HG03558 (cell line): ENCODE measurements around the gene DIP2B.
"Not testable (repeated sequence)": the region's sequence is repeated elsewhere in the genome, so short reads cannot be mapped to it uniquely, and the experiment has no call there.

Experiments used
- ATAC-seq: cut with Tn5 transposase; IDR thresholded peaks from one replicate; pipeline ENCODE4 v1.9.1; 2021; ENCODE audit warnings: moderate number of reproducible peaks; ENCODE audit not compliant: unreplicated experiment; ENCODE audit errors: extremely low read depth

DIP2B gene

GRCh38 chr12:50749459-50749882 lies 244.7 kb downstream of the DIP2B start:
- ATAC-seq, result no peak

- ATAC-seq, result no peak
Measured at GRCh38 chr12:50750366-50750765, 245.6 kb downstream of the DIP2B start.

DNA sequence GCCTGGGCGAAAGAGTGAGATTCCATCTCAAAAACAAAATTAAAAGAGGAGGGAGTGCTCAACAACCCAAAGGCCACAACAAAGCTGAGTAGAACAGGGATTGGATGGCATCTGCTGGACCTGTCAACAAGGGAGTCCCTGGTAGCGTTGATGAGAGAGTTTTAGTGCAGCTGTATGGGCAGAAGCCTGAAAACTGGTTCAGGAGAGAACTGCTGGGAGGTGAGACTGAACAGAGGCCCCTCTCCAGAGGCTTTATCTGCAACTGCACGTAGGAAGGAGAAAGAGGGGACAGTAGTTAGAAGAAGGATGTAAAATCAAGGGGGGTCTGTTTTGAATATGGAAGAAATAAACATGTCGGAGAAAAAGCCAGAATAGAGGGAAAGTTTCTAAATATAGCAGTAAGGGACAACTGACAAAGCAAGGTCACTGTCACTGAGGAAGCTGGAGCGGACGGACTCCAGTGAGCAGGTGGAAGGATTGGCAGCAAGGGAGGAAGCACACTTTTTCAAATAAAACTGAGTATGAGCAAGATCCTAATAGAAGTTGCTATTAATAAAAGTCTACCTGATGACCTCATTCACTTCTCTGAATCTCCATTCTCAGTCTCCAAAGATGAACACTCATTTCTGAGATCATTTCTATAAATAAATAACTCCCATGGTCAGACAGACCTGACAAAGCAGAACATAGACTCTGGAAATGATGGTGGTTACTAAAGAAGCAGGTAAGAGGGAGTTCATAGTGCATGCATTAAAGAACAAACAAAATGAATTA lies 247.3 kb downstream of the DIP2B start:
- no peak for ATAC-seq

DNA sequence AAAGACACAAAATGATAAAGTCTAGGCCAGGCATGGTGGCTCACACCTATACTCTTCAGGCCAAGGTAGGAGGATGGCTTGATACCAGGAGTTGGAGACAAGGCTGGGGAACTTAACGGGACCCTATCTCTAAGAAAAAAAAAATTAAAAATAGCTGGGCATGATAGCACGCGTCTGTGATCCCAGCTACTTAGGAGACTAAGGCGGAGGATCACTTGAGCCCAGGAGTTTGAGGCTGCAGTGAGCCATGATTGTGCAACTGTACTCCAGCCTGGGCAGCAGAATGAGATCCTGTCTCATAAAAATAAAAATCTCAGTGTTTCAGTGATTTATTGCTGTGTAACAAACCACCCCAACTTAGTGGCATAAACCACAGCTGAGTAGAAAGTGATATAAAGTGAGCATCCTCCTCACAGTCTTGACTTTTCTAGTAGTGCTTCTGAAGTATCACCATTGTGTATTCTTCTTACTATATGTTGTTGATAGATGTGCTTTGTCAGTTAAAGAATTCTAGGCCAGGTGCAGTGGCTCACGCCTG lies 248.5 kb downstream of the DIP2B start:
- ATAC-seq, result no peak

GRCh38 chr12:50763639-50764285 lies 259.0 kb downstream of the DIP2B start, which contains the start of gene ATF1:
Gene ATF1, plus strand, starts transcription at chr12:50764101. Its CDS starts 16,045 bp downstream, at chr12:50780146.
- ATAC-seq, result peak; percentile 66

GRCh38 chr12:50764286-50765094 lies 259.7 kb downstream of the DIP2B start:
- ATAC-seq, result no peak

- no peak for ATAC-seq
Measured at GRCh38 chr12:50765095-50765911, 260.5 kb downstream of the DIP2B start.

GRCh38 chr12:50768391-50768790 lies 263.6 kb downstream of the DIP2B start:
- ATAC-seq, result no peak

GRCh38 chr12:50768813-50769212 lies 264.0 kb downstream of the DIP2B start:
- ATAC-seq, result not testable (repeated sequence)

- no peak for ATAC-seq
Measured at GRCh38 chr12:50771409-50771808, 266.6 kb downstream of the DIP2B start.

DNA sequence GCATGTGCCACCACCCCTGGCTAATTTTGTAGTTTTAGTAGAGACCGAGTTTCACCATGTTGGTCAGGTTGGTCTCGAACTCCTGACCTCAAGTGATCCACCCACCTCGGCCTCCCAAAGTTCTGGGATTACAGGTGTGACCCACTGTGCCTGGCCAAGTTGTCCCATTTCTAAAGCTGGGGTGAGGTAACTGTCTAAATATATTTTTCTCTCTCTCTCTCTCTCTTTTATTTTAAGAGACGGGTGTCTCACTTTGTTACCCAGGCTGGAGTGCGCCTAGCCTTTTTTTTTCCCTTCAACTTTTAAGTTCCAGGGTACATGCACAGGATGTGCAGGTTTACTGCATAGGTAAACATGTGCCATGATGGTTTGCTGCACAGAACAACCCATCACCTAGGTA lies 267.7 kb downstream of the DIP2B start:
- no peak for ATAC-seq

DNA sequence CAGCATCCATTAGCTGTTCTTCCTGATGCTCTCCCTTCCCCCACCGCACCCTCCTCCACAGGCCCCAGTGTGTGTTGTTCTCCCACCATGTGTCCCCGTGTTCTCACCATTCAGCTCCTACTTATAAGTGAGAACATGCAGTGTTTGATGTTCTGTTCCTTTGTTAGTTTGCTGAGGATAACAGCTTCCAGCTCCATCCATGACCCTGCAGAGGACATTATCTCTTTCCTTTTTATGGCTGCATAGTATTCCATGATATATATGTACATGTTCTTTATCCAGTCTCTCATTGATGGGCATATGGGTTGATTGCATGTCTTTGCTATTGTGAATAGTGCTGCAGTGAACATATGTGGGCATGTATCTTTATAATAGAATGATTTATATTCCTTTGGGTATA lies 268.1 kb downstream of the DIP2B start:
- no peak for ATAC-seq

DNA sequence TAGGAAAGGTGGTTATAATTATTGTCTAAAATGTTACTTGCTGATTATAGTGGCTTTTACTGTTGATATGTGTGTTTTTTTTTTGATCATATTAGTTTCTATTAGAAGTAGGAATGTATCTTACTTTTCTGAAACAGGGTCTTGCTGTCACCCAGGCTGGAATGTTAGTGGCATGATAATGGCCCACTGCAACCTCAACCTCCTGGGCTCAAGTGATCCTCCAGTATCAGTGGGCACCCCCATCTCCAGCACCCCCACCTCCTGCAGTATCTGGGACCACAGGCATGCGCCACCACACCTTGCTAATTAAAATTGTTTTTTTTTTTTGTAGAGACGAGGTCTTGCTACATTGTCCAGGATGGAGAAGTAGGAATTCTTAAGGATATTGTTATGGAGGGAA lies 270.5 kb downstream of the DIP2B start:
- no peak for ATAC-seq

GRCh38 chr12:50776749-50777728 lies 272.3 kb downstream of the DIP2B start:
- no peak for ATAC-seq

- no peak for ATAC-seq
Measured at GRCh38 chr12:50778663-50779590, 274.1 kb downstream of the DIP2B start.

GRCh38 chr12:50780013-50780412 lies 275.2 kb downstream of the DIP2B start:
- no peak for ATAC-seq

DNA sequence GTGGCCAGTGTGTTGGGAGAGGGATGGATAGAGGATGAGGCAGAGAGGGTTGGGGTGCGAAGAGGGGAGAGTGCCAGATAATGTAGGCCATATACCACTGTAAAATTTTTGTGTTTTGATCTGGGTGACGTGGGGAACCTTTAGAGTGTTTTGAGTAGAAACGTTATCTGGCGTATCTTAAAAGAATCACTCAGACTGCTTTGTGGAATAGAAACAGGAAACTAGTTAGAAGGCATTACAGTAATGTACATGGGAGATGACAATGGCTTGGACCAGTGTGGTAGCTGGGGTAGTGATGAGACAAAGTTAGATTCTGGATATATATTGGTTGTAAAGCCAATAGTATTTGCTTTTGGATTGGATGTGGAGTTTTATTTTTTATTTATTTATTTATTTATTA lies 279.7 kb downstream of the DIP2B start:
- no peak for ATAC-seq
